Measurements from ENCODE around the gene CACNA1S.

CACNA1S gene

DNA sequence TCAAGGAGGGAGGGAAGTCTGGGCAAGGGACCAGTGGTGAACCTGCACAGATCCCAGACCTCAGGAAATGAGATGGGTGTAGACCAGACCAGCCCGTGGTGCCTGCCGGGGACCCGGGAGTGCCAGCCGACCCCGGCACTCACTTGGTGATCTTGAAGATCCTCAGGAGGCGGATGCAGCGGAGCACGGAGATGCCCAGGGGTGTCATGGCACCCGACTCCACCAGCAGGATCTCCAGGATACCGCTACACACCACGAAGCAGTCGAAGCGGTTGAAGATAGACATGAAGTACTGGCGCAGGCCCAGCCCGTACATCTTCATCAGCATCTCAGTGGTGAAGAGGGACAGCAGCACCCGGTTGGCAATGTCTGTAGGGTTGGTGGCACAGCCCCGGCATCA lies 34.5 kb downstream of the CACNA1S start:
- H3K36me3 ChIP-seq (ENCODE audit: insufficient read depth, low read length): no peaks in the 10 kb centered on the region
- H3K4me2 ChIP-seq (ENCODE audit: low read length): no peak overlapping the region
- H3K9me2 ChIP-seq (ENCODE audit: low read depth, low read length): no peaks in the 10 kb centered on the region
- no peaks in the 10 kb centered on the region for H3K9me3 ChIP-seq (ENCODE audit: low read length)
- no peak overlapping the region for H2AFZ ChIP-seq (ENCODE audit: low read length)
- H3K27me3 ChIP-seq (ENCODE audit: insufficient read depth, low read length): peaks cover 6% of the 10 kb centered on the region; the same call in 1 of the 2 replicates
- H3K9ac ChIP-seq (ENCODE audit: low read length): no peak overlapping the region
- H3F3A ChIP-seq (ENCODE audit: insufficient read depth, low read length): no peaks in the 10 kb centered on the region
- no peak overlapping the region for H3K27ac ChIP-seq (ENCODE audit: low read depth, low read length, poor library complexity, severe bottlenecking)
- no peak overlapping the region for H3K4me3 ChIP-seq (ENCODE audit: low read depth, low read length, poor library complexity, severe bottlenecking)
- TF ChIP-seq EZH2 (IDR thresholded peaks at IDR 0.05; ENCODE audit: borderline replicate concordance, low read length): no peak
- TF ChIP-seq, protein P1, sequence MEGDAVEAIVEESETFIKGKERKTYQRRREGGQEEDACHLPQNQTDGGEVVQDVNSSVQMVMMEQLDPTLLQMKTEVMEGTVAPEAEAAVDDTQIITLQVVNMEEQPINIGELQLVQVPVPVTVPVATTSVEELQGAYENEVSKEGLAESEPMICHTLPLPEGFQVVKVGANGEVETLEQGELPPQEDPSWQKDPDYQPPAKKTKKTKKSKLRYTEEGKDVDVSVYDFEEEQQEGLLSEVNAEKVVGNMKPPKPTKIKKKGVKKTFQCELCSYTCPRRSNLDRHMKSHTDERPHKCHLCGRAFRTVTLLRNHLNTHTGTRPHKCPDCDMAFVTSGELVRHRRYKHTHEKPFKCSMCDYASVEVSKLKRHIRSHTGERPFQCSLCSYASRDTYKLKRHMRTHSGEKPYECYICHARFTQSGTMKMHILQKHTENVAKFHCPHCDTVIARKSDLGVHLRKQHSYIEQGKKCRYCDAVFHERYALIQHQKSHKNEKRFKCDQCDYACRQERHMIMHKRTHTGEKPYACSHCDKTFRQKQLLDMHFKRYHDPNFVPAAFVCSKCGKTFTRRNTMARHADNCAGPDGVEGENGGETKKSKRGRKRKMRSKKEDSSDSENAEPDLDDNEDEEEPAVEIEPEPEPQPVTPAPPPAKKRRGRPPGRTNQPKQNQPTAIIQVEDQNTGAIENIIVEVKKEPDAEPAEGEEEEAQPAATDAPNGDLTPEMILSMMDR (IDR thresholded peaks at IDR 0.05; ENCODE audit: low read length): no peak
- H3K4me1 ChIP-seq (ENCODE audit: insufficient read depth, low read length, severe bottlenecking): no peaks in the 10 kb centered on the region
- no peaks in the 10 kb centered on the region for H3K79me2 ChIP-seq (ENCODE audit: insufficient read depth, low read length)
- H4K20me1 ChIP-seq (ENCODE audit: insufficient read depth, low read length): no peaks in the 10 kb centered on the region

GRCh38 chr1:201077116-201077515 lies 35.1 kb downstream of the CACNA1S start:
- H3K9me3 ChIP-seq (ENCODE audit: low read length): no peaks in the 10 kb centered on the region
- no peak overlapping the region for H3K9ac ChIP-seq (ENCODE audit: low read length)
- TF ChIP-seq EZH2 (IDR thresholded peaks at IDR 0.05; ENCODE audit: borderline replicate concordance, low read length): no peak
- TF ChIP-seq, protein P1 (IDR thresholded peaks at IDR 0.05; ENCODE audit: low read length): no peak
- H3K36me3 ChIP-seq (ENCODE audit: insufficient read depth, low read length): no peaks in the 10 kb centered on the region
- no peak overlapping the region for H2AFZ ChIP-seq (ENCODE audit: low read length)
- H3K4me1 ChIP-seq (ENCODE audit: insufficient read depth, low read length, severe bottlenecking): no peaks in the 10 kb centered on the region
- no peak overlapping the region for H3K4me2 ChIP-seq (ENCODE audit: low read length)
- peaks cover 6% of the 10 kb centered on the region; the same call in 1 of the 2 replicates for H3K27me3 ChIP-seq (ENCODE audit: insufficient read depth, low read length)
- no peaks in the 10 kb centered on the region for H3F3A ChIP-seq (ENCODE audit: insufficient read depth, low read length)
- no peak overlapping the region for H3K4me3 ChIP-seq (ENCODE audit: low read depth, low read length, poor library complexity, severe bottlenecking)
- no peaks in the 10 kb centered on the region for H3K79me2 ChIP-seq (ENCODE audit: insufficient read depth, low read length)
- H3K27ac ChIP-seq (ENCODE audit: low read depth, low read length, poor library complexity, severe bottlenecking): no peak overlapping the region
- no peaks in the 10 kb centered on the region for H4K20me1 ChIP-seq (ENCODE audit: insufficient read depth, low read length)
- H3K9me2 ChIP-seq (ENCODE audit: low read depth, low read length): no peaks in the 10 kb centered on the region

DNA sequence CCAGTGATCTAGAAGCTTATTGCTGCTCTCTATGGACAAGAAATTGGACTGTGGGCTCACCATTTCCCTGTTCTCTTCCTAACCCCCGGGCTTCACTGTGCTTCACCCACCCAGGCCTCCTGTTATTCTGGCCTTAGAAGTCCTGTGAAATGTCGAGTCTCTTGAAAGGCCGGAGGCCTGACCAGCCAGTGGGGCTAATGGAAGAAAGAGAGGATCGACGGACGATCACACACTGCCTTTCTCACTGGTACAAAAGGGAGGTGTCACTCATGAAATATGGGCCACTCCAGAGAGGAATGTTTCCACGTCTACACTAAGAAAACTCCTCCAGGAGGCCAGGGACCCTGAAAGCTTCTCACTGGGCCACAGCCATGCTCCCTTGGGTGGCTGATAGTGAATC lies 36.1 kb downstream of the CACNA1S start:
- Histone ChIP-seq H3K4me1 (ENCODE audit: insufficient read depth, low read length, severe bottlenecking) (no peaks in the 10 kb centered on the region), H4K20me1 (ENCODE audit: insufficient read depth, low read length) (no peaks in the 10 kb centered on the region), H3K9me3 (ENCODE audit: low read length) (no peaks in the 10 kb centered on the region), H3F3A (ENCODE audit: insufficient read depth, low read length) (no peaks in the 10 kb centered on the region), H3K9me2 (ENCODE audit: low read depth, low read length) (no peaks in the 10 kb centered on the region), H3K36me3 (ENCODE audit: insufficient read depth, low read length) (no peaks in the 10 kb centered on the region), H3K4me2 (ENCODE audit: low read length) (no peak overlapping the region), H3K4me3 (ENCODE audit: low read depth, low read length, poor library complexity, severe bottlenecking) (no peak overlapping the region), H3K79me2 (ENCODE audit: insufficient read depth, low read length) (no peaks in the 10 kb centered on the region), H3K27me3 (ENCODE audit: insufficient read depth, low read length) (peaks cover 6% of the 10 kb centered on the region; the same call in 1 of the 2 replicates), H2AFZ (ENCODE audit: low read length) (no peak overlapping the region), H3K27ac (ENCODE audit: low read depth, low read length, poor library complexity, severe bottlenecking) (no peak overlapping the region), H3K9ac (ENCODE audit: low read length) (no peak overlapping the region)
- TF ChIP-seq, protein P1 (IDR thresholded peaks at IDR 0.05; ENCODE audit: low read length): no peak
- no peak for TF ChIP-seq EZH2 (IDR thresholded peaks at IDR 0.05; ENCODE audit: borderline replicate concordance, low read length)
